ENCODE results near the gene CIZ1.
A peak's percentile ranks its signal among the peaks of the same experiment; 100 is the strongest.

The CIZ1 gene

DNA sequence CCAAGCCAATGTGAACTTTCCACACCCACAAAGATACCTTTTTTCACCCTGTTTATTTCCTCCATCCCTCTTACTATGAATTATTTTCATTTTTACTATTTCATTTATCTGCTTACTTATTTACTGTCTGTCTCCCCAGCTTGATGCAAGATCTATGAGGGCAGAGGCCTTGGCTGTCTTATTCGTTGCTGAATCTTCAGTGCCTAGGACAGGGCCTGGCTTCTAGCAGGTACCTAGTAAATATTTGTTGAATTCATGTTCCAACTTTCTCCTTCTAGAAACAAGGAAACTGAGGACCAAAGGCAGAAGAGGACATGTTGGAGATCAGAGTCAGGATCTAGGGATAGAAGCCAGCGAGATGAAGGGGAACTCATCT is 11.3 kb upstream of the CIZ1 start:
- Histone ChIP-seq H2BK12ac (ENCODE audit: low read length) (no peak overlapping the region), H3K4me3 (ENCODE audit: low read depth, low read length) (no peak overlapping the region), H4K91ac (ENCODE audit: low read depth, low read length) (peak overlapping the region; percentile 29), H3K4ac (ENCODE audit: low read depth, low read length) (no peak overlapping the region), H3K4me2 (ENCODE audit: low read length) (peak overlapping the region; percentile 96), H4K8ac (ENCODE audit: low read depth, low read length) (peak overlapping the region; percentile 51), H3K79me2 (ENCODE audit: control insufficient read depth, insufficient read depth, low read length, poor library complexity) (peaks cover 2% of the 10 kb centered on the region), H3K27ac (ENCODE audit: low read depth, low read length) (no peak overlapping the region), H3K9ac (ENCODE audit: low read length) (no peak overlapping the region), H3K27me3 (ENCODE audit: insufficient read depth, low read length) (peaks cover 8% of the 10 kb centered on the region), H3K36me3 (ENCODE audit: control insufficient read depth in 1 of 2, insufficient read depth in 2 of 2, low read length in 2 of 2) (no peaks in the 10 kb centered on the region), H3K9me3 (ENCODE audit: insufficient read depth, low read depth, low read length) (peaks cover 3% of the 10 kb centered on the region), H3K79me1 (ENCODE audit: low read length) (peaks cover 6% of the 10 kb centered on the region), H2BK5ac (ENCODE audit: low read depth, low read length, poor library complexity) (no peak overlapping the region), H4K12ac (ENCODE audit: low read depth, low read length) (no peak overlapping the region), H2AFZ (ENCODE audit: insufficient read depth, low read length, poor library complexity) (no peak overlapping the region), H2AK5ac (ENCODE audit: low read length) (no peak overlapping the region), H3K18ac (ENCODE audit: low read length) (no peak overlapping the region), H2BK120ac (ENCODE audit: insufficient read depth, low read length, poor library complexity) (no peak overlapping the region), H3K4me1 (ENCODE audit: control insufficient read depth in 1 of 2, insufficient read depth in 2 of 2, low read length in 2 of 2) (peaks cover 8 to 11% of the 10 kb centered on the region in 2 experiments), H3K23ac (ENCODE audit: low read length) (no peak overlapping the region), H3K14ac (ENCODE audit: low read length) (no peak overlapping the region)
- DNase-seq = no peak
- WGBS (ENCODE audit: extremely low coverage, insufficient coverage, insufficient read length) = no CpG with 5 or more reads among the region's 2 CpGs

- H4K12ac ChIP-seq (ENCODE audit: low read depth, low read length) = no peak overlapping the region
- H3K4me3 ChIP-seq (ENCODE audit: low read depth, low read length) = no peak overlapping the region
- WGBS (ENCODE audit: extremely low coverage, insufficient coverage, insufficient read length) = no CpG with 5 or more reads among the region's 13 CpGs
- peaks cover 3% of the 10 kb centered on the region for H3K9me3 ChIP-seq (ENCODE audit: insufficient read depth, low read depth, low read length)
- no peak overlapping the region for H3K23ac ChIP-seq (ENCODE audit: low read length)
- H3K36me3 ChIP-seq (ENCODE audit: control insufficient read depth in 1 of 2, insufficient read depth in 2 of 2, low read length in 2 of 2) = no peaks in the 10 kb centered on the region
- peaks cover 6% of the 10 kb centered on the region for H3K79me1 ChIP-seq (ENCODE audit: low read length)
- H3K4me2 ChIP-seq (ENCODE audit: low read length) = no peak overlapping the region
- DNase-seq = no peak
- H3K79me2 ChIP-seq (ENCODE audit: control insufficient read depth, insufficient read depth, low read length, poor library complexity) = peaks cover 2% of the 10 kb centered on the region
- no peak overlapping the region for H3K14ac ChIP-seq (ENCODE audit: low read length)
- H3K4ac ChIP-seq (ENCODE audit: low read depth, low read length) = no peak overlapping the region
- H3K18ac ChIP-seq (ENCODE audit: low read length) = no peak overlapping the region
- no peak overlapping the region for H4K91ac ChIP-seq (ENCODE audit: low read depth, low read length)
- H3K9ac ChIP-seq (ENCODE audit: low read length) = no peak overlapping the region
- H3K27me3 ChIP-seq (ENCODE audit: insufficient read depth, low read length) = peaks cover 8% of the 10 kb centered on the region
- no peak overlapping the region for H4K8ac ChIP-seq (ENCODE audit: low read depth, low read length)
- peaks cover 8 to 11% of the 10 kb centered on the region in 2 experiments for H3K4me1 ChIP-seq (ENCODE audit: control insufficient read depth in 1 of 2, insufficient read depth in 2 of 2, low read length in 2 of 2)
- no peak overlapping the region for H2BK120ac ChIP-seq (ENCODE audit: insufficient read depth, low read length, poor library complexity)
- H2AFZ ChIP-seq (ENCODE audit: insufficient read depth, low read length, poor library complexity) = no peak overlapping the region
- no peak overlapping the region for H2BK5ac ChIP-seq (ENCODE audit: low read depth, low read length, poor library complexity)
- H2AK5ac ChIP-seq (ENCODE audit: low read length) = no peak overlapping the region
- no peak overlapping the region for H2BK12ac ChIP-seq (ENCODE audit: low read length)
- no peak overlapping the region for H3K27ac ChIP-seq (ENCODE audit: low read depth, low read length)
Observed at GRCh38 chr9:128201441-128202369, 10.3 kb upstream of the CIZ1 start.

DNA sequence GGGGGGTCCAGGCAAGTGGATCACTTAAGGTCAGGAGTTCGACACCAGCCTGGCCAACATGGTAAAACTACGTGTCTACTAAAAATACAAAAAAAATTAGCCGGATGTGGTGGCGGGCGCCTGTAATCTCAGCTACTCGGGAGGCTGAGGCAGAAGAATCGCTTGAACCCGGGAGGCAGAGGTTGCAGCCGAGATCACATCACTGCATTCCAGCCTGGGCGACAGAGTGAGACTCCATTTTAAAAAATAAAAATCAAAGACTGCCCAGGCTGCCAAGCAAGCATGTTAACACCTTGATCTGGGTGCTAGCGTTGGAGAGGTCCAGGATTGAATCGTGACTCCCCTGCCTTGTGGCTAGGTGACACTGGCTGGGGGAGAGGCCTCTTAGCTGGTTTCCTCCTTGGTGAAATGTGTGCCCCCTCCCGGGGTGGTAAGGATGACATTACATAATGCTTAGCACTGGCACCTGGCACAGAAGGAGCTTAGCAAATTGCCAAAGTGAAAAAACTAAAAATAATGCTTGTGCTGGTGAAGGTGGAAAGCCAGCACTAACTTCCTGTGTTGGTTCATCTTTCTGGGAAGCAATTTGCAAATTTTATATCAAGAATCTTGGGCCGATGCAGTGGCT is 2.2 kb upstream of the CIZ1 start:
- H4K91ac ChIP-seq (ENCODE audit: low read depth, low read length) = no peak overlapping the region
- H3K14ac ChIP-seq (ENCODE audit: low read length) = no peak overlapping the region
- no peak overlapping the region for H2BK12ac ChIP-seq (ENCODE audit: low read length)
- no peak overlapping the region for H3K18ac ChIP-seq (ENCODE audit: low read length)
- H3K36me3 ChIP-seq (ENCODE audit: control insufficient read depth in 1 of 2, insufficient read depth in 2 of 2, low read length in 2 of 2) = peaks cover 9 to 11% of the 10 kb centered on the region in 2 experiments
- peaks cover 5 to 7% of the 10 kb centered on the region in 2 experiments for H3K4me1 ChIP-seq (ENCODE audit: control insufficient read depth in 1 of 2, insufficient read depth in 2 of 2, low read length in 2 of 2)
- peaks cover 12% of the 10 kb centered on the region for H3K79me2 ChIP-seq (ENCODE audit: control insufficient read depth, insufficient read depth, low read length, poor library complexity)
- no peak overlapping the region for H3K4me2 ChIP-seq (ENCODE audit: low read length)
- H3K4ac ChIP-seq (ENCODE audit: low read depth, low read length) = no peak overlapping the region
- no CpG with 5 or more reads among the region's 14 CpGs for WGBS (ENCODE audit: extremely low coverage, insufficient coverage, insufficient read length)
- H3K79me1 ChIP-seq (ENCODE audit: low read length) = peaks cover 13% of the 10 kb centered on the region
- H2BK5ac ChIP-seq (ENCODE audit: low read depth, low read length, poor library complexity) = no peak overlapping the region
- no peak overlapping the region for H3K23ac ChIP-seq (ENCODE audit: low read length)
- H3K4me3 ChIP-seq (ENCODE audit: low read depth, low read length) = no peak overlapping the region
- DNase-seq = no peak
- no peak overlapping the region for H4K12ac ChIP-seq (ENCODE audit: low read depth, low read length)
- no peaks in the 10 kb centered on the region for H3K27me3 ChIP-seq (ENCODE audit: insufficient read depth, low read length)
- no peak overlapping the region for H2AK5ac ChIP-seq (ENCODE audit: low read length)
- H3K27ac ChIP-seq (ENCODE audit: low read depth, low read length) = no peak overlapping the region
- no peak overlapping the region for H3K9ac ChIP-seq (ENCODE audit: low read length)
- no peak overlapping the region for H2AFZ ChIP-seq (ENCODE audit: insufficient read depth, low read length, poor library complexity)
- H4K8ac ChIP-seq (ENCODE audit: low read depth, low read length) = no peak overlapping the region
- peaks cover 3% of the 10 kb centered on the region for H3K9me3 ChIP-seq (ENCODE audit: insufficient read depth, low read depth, low read length)
- no peak overlapping the region for H2BK120ac ChIP-seq (ENCODE audit: insufficient read depth, low read length, poor library complexity)

- H3K4me2 ChIP-seq (ENCODE audit: low read length) = no peak overlapping the region
- H3K27ac ChIP-seq (ENCODE audit: low read depth, low read length) = no peak overlapping the region
- DNase-seq = peak; percentile 94 to 95
- H3K18ac ChIP-seq (ENCODE audit: low read length) = no peak overlapping the region
- H2BK5ac ChIP-seq (ENCODE audit: low read depth, low read length, poor library complexity) = no peak overlapping the region
- peaks cover 5 to 7% of the 10 kb centered on the region in 2 experiments for H3K4me1 ChIP-seq (ENCODE audit: control insufficient read depth in 1 of 2, insufficient read depth in 2 of 2, low read length in 2 of 2)
- H2BK120ac ChIP-seq (ENCODE audit: insufficient read depth, low read length, poor library complexity) = no peak overlapping the region
- no peak overlapping the region for H3K4me3 ChIP-seq (ENCODE audit: low read depth, low read length)
- no peak overlapping the region for H2AK5ac ChIP-seq (ENCODE audit: low read length)
- no peak overlapping the region for H4K8ac ChIP-seq (ENCODE audit: low read depth, low read length)
- H3K79me1 ChIP-seq (ENCODE audit: low read length) = peaks cover 13% of the 10 kb centered on the region
- no peak overlapping the region for H3K9ac ChIP-seq (ENCODE audit: low read length)
- no peak overlapping the region for H4K12ac ChIP-seq (ENCODE audit: low read depth, low read length)
- H3K9me3 ChIP-seq (ENCODE audit: insufficient read depth, low read depth, low read length) = peaks cover under 1% of the 10 kb centered on the region
- H3K23ac ChIP-seq (ENCODE audit: low read length) = no peak overlapping the region
- no peak overlapping the region for H2BK12ac ChIP-seq (ENCODE audit: low read length)
- H3K79me2 ChIP-seq (ENCODE audit: control insufficient read depth, insufficient read depth, low read length, poor library complexity) = peaks cover 12% of the 10 kb centered on the region
- no peak overlapping the region for H3K4ac ChIP-seq (ENCODE audit: low read depth, low read length)
- no peaks in the 10 kb centered on the region for H3K27me3 ChIP-seq (ENCODE audit: insufficient read depth, low read length)
- H3K36me3 ChIP-seq (ENCODE audit: control insufficient read depth in 1 of 2, insufficient read depth in 2 of 2, low read length in 2 of 2) = peaks cover 11 to 12% of the 10 kb centered on the region in 2 experiments
- no peak overlapping the region for H4K91ac ChIP-seq (ENCODE audit: low read depth, low read length)
- no peak overlapping the region for H2AFZ ChIP-seq (ENCODE audit: insufficient read depth, low read length, poor library complexity)
- no CpG with 5 or more reads among the region's 56 CpGs for WGBS (ENCODE audit: extremely low coverage, insufficient coverage, insufficient read length)
- no peak overlapping the region for H3K14ac ChIP-seq (ENCODE audit: low read length)
Observed at GRCh38 chr9:128192601-128193371, 1.4 kb upstream of the CIZ1 start.
